ENCODE measurements around the gene TIAM2. TPM values are rescaled to one million over a fixed set of nuclear protein-coding genes. Genes with fewer than 3 reads are reported as not detected.

TIAM2 gene
- total RNA-seq, 2 experiments from 2014 or later = 5.4 to 6.2 TPM

DNA sequence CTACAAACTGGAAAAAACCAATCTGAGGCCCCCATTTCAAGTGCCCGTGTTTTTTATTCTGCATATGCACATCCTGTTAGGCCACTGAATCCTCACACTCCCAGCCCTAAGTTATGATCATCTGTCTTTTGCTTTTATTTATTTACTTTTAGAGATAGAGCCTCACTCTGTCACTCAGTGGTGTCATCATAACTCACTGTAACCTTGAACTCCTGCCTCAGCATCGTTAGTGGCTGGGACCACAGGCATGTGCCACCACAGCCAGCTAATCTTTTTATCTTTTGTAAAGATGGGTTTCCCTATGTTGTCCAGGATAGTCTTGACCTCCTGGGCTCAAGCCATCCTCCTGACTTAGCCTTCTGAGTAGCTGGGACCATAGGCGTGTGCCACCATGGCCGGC, 239.1 kb downstream of the TIAM2 start:
- intact Hi-C loops (cut with micrococcal nuclease; ENCODE audit: unreplicated experiment) = no loop called here

DNA sequence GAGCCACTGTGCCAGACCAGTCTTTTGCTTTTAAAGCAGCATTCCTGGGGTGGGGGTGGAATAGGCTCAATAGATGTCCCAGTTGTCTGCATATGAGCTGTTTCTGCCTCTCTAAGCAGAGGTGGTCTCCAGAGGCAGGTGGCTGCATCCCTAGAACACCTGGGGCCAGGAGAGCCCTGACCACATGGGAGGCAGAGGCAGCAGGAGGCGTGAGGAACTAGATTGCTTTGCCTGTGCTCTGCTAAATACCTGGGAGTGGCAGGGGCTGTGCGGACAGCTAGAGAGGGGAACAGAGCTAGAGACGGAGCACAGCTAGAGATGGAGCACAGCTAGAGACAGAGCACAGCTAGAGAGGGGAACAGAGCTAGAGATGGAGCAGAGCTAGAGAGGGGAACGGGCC, 239.6 kb downstream of the TIAM2 start:
- intact Hi-C loops (cut with micrococcal nuclease; ENCODE audit: unreplicated experiment) = no loop called here
- peaks cover 9% of the 10 kb centered on the region; the same call in 1 of the 2 replicates for H3K36me3 ChIP-seq (ENCODE audit: insufficient read depth, low read length)
- CTCF ChIA-PET (ENCODE audit: unreplicated experiment) = no interaction called here

More for the DNA sequence above, 239.1 kb downstream of the TIAM2 start:
- no peak overlapping the region for H3K4me2 ChIP-seq (ENCODE audit: low read length)
- no peaks in the 10 kb centered on the region for H3K4me1 ChIP-seq (ENCODE audit: insufficient read depth, low read length, poor library complexity, severe bottlenecking)
- TF ChIP-seq EZH2phosphoT487 (IDR thresholded peaks at IDR 0.05; ENCODE audit: borderline replicate concordance, low read depth, low read length) = no peak
- no peak for TF ChIP-seq CTCF (conservative IDR thresholded peaks at IDR 0.05; ENCODE audit: low read length)
- BruUV-seq (replicated peaks) = no TSS peak
- no peak overlapping the region for H2AFZ ChIP-seq (ENCODE audit: low read length)
- no peak overlapping the region for H3K4me3 ChIP-seq (ENCODE audit: low read depth, low read length, poor library complexity, severe bottlenecking)
- no peak overlapping the region for H3K27ac ChIP-seq (ENCODE audit: low read depth, low read length, poor library complexity, severe bottlenecking)
- DNase-seq (ENCODE audit: low spot score) = no peak
- POLR2A ChIA-PET = interaction anchor here (0.6 to 1.3 kb wide), 3 partner anchors 58 to 150 kb away, joined by 3 to 4 read pairs (median 3); no protein-coding TSS in a partner anchor
- peaks cover 9% of the 10 kb centered on the region; the same call in 1 of the 2 replicates for H3K36me3 ChIP-seq (ENCODE audit: insufficient read depth, low read length)
- no peaks in the 10 kb centered on the region for H3K79me2 ChIP-seq (ENCODE audit: insufficient read depth, low read depth, low read length)
- H4K20me1 ChIP-seq (ENCODE audit: insufficient read depth, low read length) = no peaks in the 10 kb centered on the region
- H3K9me2 ChIP-seq (ENCODE audit: insufficient read depth, low read length) = no peaks in the 10 kb centered on the region
- no peaks in the 10 kb centered on the region for H3K9me3 ChIP-seq (ENCODE audit: low read length)
- CTCF ChIA-PET (ENCODE audit: unreplicated experiment) = no interaction called here

More for the DNA sequence above, 239.6 kb downstream of the TIAM2 start:
- Histone ChIP-seq H3K4me1 (ENCODE audit: insufficient read depth, low read length, poor library complexity, severe bottlenecking) (no peaks in the 10 kb centered on the region), H3K4me2 (ENCODE audit: low read length) (no peak overlapping the region), H3K27ac (ENCODE audit: low read depth, low read length, poor library complexity, severe bottlenecking) (no peak overlapping the region), H3K4me3 (ENCODE audit: low read depth, low read length, poor library complexity, severe bottlenecking) (no peak overlapping the region), H3K9me2 (ENCODE audit: insufficient read depth, low read length) (no peaks in the 10 kb centered on the region), H2AFZ (ENCODE audit: low read length) (no peak overlapping the region), H3K79me2 (ENCODE audit: insufficient read depth, low read depth, low read length) (no peaks in the 10 kb centered on the region), H4K20me1 (ENCODE audit: insufficient read depth, low read length) (no peaks in the 10 kb centered on the region), H3K9me3 (ENCODE audit: low read length) (no peaks in the 10 kb centered on the region)
- BruUV-seq (replicated peaks) = no TSS peak
- DNase-seq (ENCODE audit: low spot score) = no peak
- TF ChIP-seq CTCF (conservative IDR thresholded peaks at IDR 0.05; ENCODE audit: low read length) = no peak
- TF ChIP-seq EZH2phosphoT487 (IDR thresholded peaks at IDR 0.05; ENCODE audit: borderline replicate concordance, low read depth, low read length) = no peak
- POLR2A ChIA-PET = no interaction called here
